Mucosa of stomach (tissue), 1 donor: Measurements from ENCODE around the gene UGT1A8.
"Not testable (repeated sequence)": the region's sequence is repeated elsewhere in the genome, so short reads cannot be mapped to it uniquely, and the experiment has no call there.

Experiments
- H3K27me3 ChIP-seq: one replicate; pipeline ENCODE4 v1.7.0; 2013; ENCODE audit warnings: mild to moderate bottlenecking, low read length; ENCODE audit not compliant: control insufficient read depth, insufficient read depth
- H3K36me3 ChIP-seq: one replicate; pipeline ENCODE4 v1.7.0; 2013; ENCODE audit warnings: low read length; ENCODE audit not compliant: control insufficient read depth, insufficient read depth
- H3K4me1 ChIP-seq: one replicate; pipeline ENCODE4 v1.7.0; 2013; ENCODE audit warnings: mild to moderate bottlenecking, low read length; ENCODE audit not compliant: control insufficient read depth, insufficient read depth
- H3K4me3 ChIP-seq: one replicate; pipeline ENCODE4 v1.7.0; 2013; ENCODE audit warnings: low read length
- H3K9ac ChIP-seq: one replicate; pipeline ENCODE4 v1.7.0; 2013; ENCODE audit warnings: mild to moderate bottlenecking, low read length, moderate library complexity
- H3K9me3 ChIP-seq: one replicate; pipeline ENCODE4 v1.7.0; 2013; ENCODE audit warnings: mild to moderate bottlenecking, low read length, moderate library complexity; ENCODE audit not compliant: control insufficient read depth
- donor health status: Pancreatic carcinoma.

Gene UGT1A8

DNA sequence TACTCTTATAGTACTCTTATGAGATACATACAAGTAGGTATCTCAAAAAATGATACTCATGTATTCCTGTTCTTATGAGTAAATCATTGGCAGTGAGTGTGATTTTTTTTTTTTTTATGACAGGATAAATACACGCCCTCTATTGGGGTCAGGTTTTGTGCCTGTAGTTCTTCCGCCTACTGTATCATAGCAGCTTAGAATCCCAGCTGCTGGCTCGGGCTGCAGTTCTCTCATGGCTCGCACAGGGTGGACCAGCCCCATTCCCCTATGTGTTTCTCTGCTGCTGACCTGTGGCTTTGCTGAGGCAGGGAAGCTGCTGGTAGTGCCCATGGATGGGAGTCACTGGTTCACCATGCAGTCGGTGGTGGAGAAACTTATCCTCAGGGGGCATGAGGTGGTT lies at the start of gene UGT1A8:
TSS of gene UGT1A8 (plus strand) at position 158 of the 400 bp plus-strand sequence. CDS start at position 233, 75 bp downstream.
- H3K27me3 ChIP-seq, H3K4me1 ChIP-seq, H3K36me3 ChIP-seq, H3K9ac ChIP-seq, H3K4me3 ChIP-seq, H3K9me3 ChIP-seq: not testable (repeated sequence)

- H3K4me1 ChIP-seq = no peaks in the 10 kb centered on the region
- no peak overlapping the region for H3K9ac ChIP-seq
- no peaks in the 10 kb centered on the region for H3K27me3 ChIP-seq
- no peak overlapping the region for H3K4me3 ChIP-seq
- H3K9me3 ChIP-seq = no peaks in the 10 kb centered on the region
- H3K36me3 ChIP-seq = no peaks in the 10 kb centered on the region
Observed at GRCh38 chr2:233571001-233571400, 46.4 kb upstream of the UGT1A8 start.

DNA sequence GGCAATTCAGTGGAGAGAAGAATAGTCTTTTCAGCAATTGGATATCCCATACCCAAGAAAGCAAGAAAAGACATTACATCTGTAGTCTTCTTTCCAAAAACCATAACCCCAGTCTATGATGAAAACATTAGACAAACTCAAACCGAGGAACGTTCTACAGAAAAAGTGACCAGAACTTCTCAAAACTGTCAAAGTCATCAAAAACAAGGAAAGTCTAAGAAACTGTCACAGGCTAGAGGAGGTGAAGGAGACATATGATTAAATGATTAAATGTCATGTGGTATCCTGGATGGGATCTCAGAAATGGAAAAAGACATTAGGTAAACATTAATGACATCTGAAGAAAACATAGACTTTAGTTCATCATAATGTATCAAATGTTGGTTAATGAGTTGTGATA lies 46.0 kb upstream of the UGT1A8 start:
- Histone ChIP-seq H3K9me3 (no peaks in the 10 kb centered on the region), H3K36me3 (no peaks in the 10 kb centered on the region), H3K4me3 (no peak overlapping the region), H3K4me1 (no peaks in the 10 kb centered on the region), H3K9ac (no peak overlapping the region), H3K27me3 (no peaks in the 10 kb centered on the region)

GRCh38 chr2:233572468-233572867 lies 45.0 kb upstream of the UGT1A8 start:
- Histone ChIP-seq H3K4me3 (no peak overlapping the region), H3K27me3 (no peaks in the 10 kb centered on the region), H3K9ac (no peak overlapping the region), H3K4me1 (no peaks in the 10 kb centered on the region), H3K9me3 (no peaks in the 10 kb centered on the region), H3K36me3 (no peaks in the 10 kb centered on the region)

DNA sequence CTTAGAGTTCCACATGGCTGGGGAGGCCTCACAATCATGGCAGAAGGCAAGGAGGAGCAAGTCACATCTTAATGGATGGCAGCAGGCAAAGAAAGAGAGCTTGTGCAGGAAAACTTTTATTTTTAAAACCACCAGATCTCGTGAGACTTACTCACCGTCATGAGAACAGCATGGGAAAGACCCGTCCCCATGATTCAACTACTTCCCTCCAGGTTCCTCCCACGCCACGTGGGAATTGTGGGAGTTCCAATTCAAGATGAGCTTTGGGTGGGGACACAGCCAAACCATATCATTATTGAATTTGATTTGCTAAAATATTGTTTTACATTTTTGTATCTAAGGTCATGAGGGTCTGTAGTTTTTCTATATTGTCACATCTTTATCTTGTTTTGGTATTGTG lies 40.1 kb upstream of the UGT1A8 start:
- not testable (repeated sequence) for H3K4me1 ChIP-seq, H3K36me3 ChIP-seq, H3K27me3 ChIP-seq, H3K9ac ChIP-seq, H3K4me3 ChIP-seq, H3K9me3 ChIP-seq

GRCh38 chr2:233583217-233583965 lies 34.0 kb upstream of the UGT1A8 start:
- H3K36me3 ChIP-seq, H3K9ac ChIP-seq, H3K27me3 ChIP-seq, H3K4me3 ChIP-seq, H3K4me1 ChIP-seq, H3K9me3 ChIP-seq: not testable (repeated sequence)

- H3K9ac ChIP-seq = no peak overlapping the region
- H3K27me3 ChIP-seq = no peaks in the 10 kb centered on the region
- no peaks in the 10 kb centered on the region for H3K9me3 ChIP-seq
- H3K4me3 ChIP-seq = no peak overlapping the region
- H3K36me3 ChIP-seq = no peaks in the 10 kb centered on the region
- H3K4me1 ChIP-seq = no peaks in the 10 kb centered on the region
Observed at GRCh38 chr2:233584210-233584609, 33.2 kb upstream of the UGT1A8 start.

- Histone ChIP-seq H3K27me3 (no peaks in the 10 kb centered on the region), H3K4me3 (no peak overlapping the region), H3K9me3 (no peaks in the 10 kb centered on the region), H3K4me1 (no peaks in the 10 kb centered on the region), H3K9ac (no peak overlapping the region), H3K36me3 (no peaks in the 10 kb centered on the region)
Observed at GRCh38 chr2:233588400-233588799, 29.0 kb upstream of the UGT1A8 start.

DNA sequence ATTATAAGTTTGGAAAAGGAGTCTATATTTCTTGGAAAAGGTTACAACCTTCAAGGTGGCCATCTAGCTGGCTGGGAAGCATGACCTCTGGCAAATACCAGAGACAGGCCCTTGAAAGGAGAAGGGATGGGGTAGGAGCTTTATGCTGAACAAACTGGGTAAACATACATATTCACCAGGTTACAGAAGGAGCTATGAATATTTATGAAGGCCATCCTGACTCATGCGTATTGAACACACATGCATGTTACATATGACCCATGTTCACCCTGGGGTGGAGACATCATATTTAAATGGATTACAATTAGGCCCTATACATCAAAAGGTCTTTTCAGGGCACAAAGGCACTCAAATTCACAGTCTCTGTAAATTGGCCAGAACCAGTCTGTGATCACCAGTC lies 24.7 kb upstream of the UGT1A8 start:
- not testable (repeated sequence) for H3K36me3 ChIP-seq, H3K27me3 ChIP-seq, H3K4me1 ChIP-seq

GRCh38 chr2:233593201-233593600 lies 24.2 kb upstream of the UGT1A8 start:
- Histone ChIP-seq H3K36me3 (no peaks in the 10 kb centered on the region), H3K9me3 (no peaks in the 10 kb centered on the region), H3K4me3 (no peak overlapping the region), H3K4me1 (no peaks in the 10 kb centered on the region), H3K27me3 (no peaks in the 10 kb centered on the region), H3K9ac (no peak overlapping the region)

More for the DNA sequence above, 24.7 kb upstream of the UGT1A8 start:
- H3K4me3 ChIP-seq, H3K9ac ChIP-seq, H3K9me3 ChIP-seq: not testable (repeated sequence)

GRCh38 chr2:233597522-233597921 lies 19.9 kb upstream of the UGT1A8 start:
- H3K4me1 ChIP-seq = no peaks in the 10 kb centered on the region
- H3K27me3 ChIP-seq = no peaks in the 10 kb centered on the region
- no peaks in the 10 kb centered on the region for H3K36me3 ChIP-seq
- no peak overlapping the region for H3K9ac ChIP-seq
- H3K9me3 ChIP-seq = no peaks in the 10 kb centered on the region
- H3K4me3 ChIP-seq = no peak overlapping the region

DNA sequence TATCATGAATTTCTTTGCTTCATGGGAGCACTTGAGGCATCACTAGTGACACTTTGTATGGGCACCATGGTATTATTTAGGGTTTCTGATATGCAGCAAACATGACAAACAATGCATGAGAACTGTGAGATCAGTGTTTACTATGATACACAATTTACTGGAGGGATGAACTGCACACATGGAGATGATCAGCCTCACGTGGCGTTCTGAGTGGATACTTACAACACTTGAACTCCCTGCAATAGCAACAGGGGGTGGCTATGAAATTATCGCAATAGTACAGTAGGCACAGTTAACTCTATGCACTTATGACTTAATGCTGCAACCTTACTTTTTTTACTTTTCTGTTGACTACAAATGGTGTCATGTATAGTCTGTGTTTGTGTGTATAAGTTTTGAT lies 18.5 kb upstream of the UGT1A8 start:
- H3K27me3 ChIP-seq = no peaks in the 10 kb centered on the region
- no peak overlapping the region for H3K9ac ChIP-seq
- H3K4me1 ChIP-seq = no peaks in the 10 kb centered on the region
- H3K9me3 ChIP-seq = no peaks in the 10 kb centered on the region
- no peaks in the 10 kb centered on the region for H3K36me3 ChIP-seq
- no peak overlapping the region for H3K4me3 ChIP-seq

DNA sequence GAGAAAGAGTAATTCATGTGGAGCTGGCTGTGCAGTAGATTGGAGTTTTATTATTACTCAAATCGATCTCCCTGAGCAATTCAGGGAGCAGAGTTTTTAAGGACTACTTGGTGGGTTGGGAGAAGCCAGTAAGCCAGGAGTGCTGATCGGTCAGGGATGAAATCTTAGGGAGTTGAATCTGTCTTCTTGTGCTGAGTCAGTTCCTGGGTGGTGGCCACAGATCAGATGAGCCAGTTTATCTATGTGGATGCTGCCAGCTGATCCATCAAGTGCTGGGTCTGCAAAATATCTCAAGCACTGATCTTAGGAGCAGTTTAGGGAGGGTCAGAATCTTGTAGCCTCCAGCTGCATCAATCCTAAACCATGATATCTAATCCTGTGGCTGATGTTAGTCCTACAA lies 17.0 kb upstream of the UGT1A8 start:
- no peaks in the 10 kb centered on the region for H3K36me3 ChIP-seq
- H3K9ac ChIP-seq = no peak overlapping the region
- H3K27me3 ChIP-seq = no peaks in the 10 kb centered on the region
- no peaks in the 10 kb centered on the region for H3K9me3 ChIP-seq
- no peak overlapping the region for H3K4me3 ChIP-seq
- no peaks in the 10 kb centered on the region for H3K4me1 ChIP-seq
